ENCODE results near the gene VPS50.
"Not testable (repeated sequence)": the region's sequence is repeated elsewhere in the genome, so short reads cannot be mapped to it uniquely, and the experiment has no call there.

Gene VPS50

GRCh38 chr7:93332172-93332571 lies 100.0 kb downstream of the VPS50 start:
- no peaks in the 10 kb centered on the region for H3K9me3 Mint-ChIP-seq
- no peak for DNase-seq
- H3K27me3 Mint-ChIP-seq = no peaks in the 10 kb centered on the region
- no peaks in the 10 kb centered on the region for H3K4me1 Mint-ChIP-seq
- ATAC-seq (replicated peaks) = no peak
- H3K36me3 Mint-ChIP-seq = peaks cover 12 to 18% of the 10 kb centered on the region in 2 donors
- H3K4me3 Mint-ChIP-seq = no peak overlapping the region
- H3K27ac Mint-ChIP-seq = no peak overlapping the region

- H3K36me3 Mint-ChIP-seq = peaks cover 24 to 43% of the 10 kb centered on the region in 2 donors
- H3K9me3 Mint-ChIP-seq = peaks cover 0 to 2% of the 10 kb centered on the region in 2 donors
- H3K4me3 Mint-ChIP-seq = no peak overlapping the region
- DNase-seq (no peak), ATAC-seq (replicated peaks) (no peak)
- H3K27ac Mint-ChIP-seq = no peak overlapping the region
- no peaks in the 10 kb centered on the region for H3K4me1 Mint-ChIP-seq
- H3K27me3 Mint-ChIP-seq = no peaks in the 10 kb centered on the region
These were observed 104.9 kb downstream of the VPS50 start for GRCh38 chr7:93337052-93337451.

- not testable (repeated sequence) for H3K27ac Mint-ChIP-seq; H3K4me3 Mint-ChIP-seq; ATAC-seq (replicated peaks); H3K4me1 Mint-ChIP-seq; DNase-seq; H3K27me3 Mint-ChIP-seq; H3K9me3 Mint-ChIP-seq
- peaks cover 22 to 37% of the 10 kb centered on the region in 2 donors for H3K36me3 Mint-ChIP-seq
These were observed 110.0 kb downstream of the VPS50 start for GRCh38 chr7:93342178-93342577.

- no peak overlapping the region for H3K27ac Mint-ChIP-seq
- no peak for DNase-seq
- peaks cover 0 to 6% of the 10 kb centered on the region in 2 donors for H3K4me1 Mint-ChIP-seq
- no peaks in the 10 kb centered on the region for H3K27me3 Mint-ChIP-seq
- no peaks in the 10 kb centered on the region for H3K9me3 Mint-ChIP-seq
- H3K36me3 Mint-ChIP-seq = peaks cover 14 to 24% of the 10 kb centered on the region in 2 donors
- ATAC-seq (replicated peaks) = peak in 1 of 2 donors; percentile 54
- no peak overlapping the region for H3K4me3 Mint-ChIP-seq
These were observed 118.2 kb downstream of the VPS50 start for GRCh38 chr7:93350338-93350737.

GRCh38 chr7:93352881-93353280 lies 120.7 kb downstream of the VPS50 start:
- no peak overlapping the region for H3K27ac Mint-ChIP-seq
- H3K27me3 Mint-ChIP-seq = no peaks in the 10 kb centered on the region
- ATAC-seq (replicated peaks) = no peak
- H3K4me1 Mint-ChIP-seq = peaks cover 0 to 6% of the 10 kb centered on the region in 2 donors
- peaks cover 17 to 34% of the 10 kb centered on the region in 2 donors for H3K36me3 Mint-ChIP-seq
- no peak for DNase-seq
- H3K4me3 Mint-ChIP-seq = no peak overlapping the region
- H3K9me3 Mint-ChIP-seq = no peaks in the 10 kb centered on the region

- no peak overlapping the region for H3K4me3 Mint-ChIP-seq
- no peak for DNase-seq
- H3K36me3 Mint-ChIP-seq = peaks cover 15 to 34% of the 10 kb centered on the region in 2 donors
- no peak for ATAC-seq (replicated peaks)
- H3K27ac Mint-ChIP-seq = no peak overlapping the region
- H3K9me3 Mint-ChIP-seq = no peaks in the 10 kb centered on the region
- no peaks in the 10 kb centered on the region for H3K4me1 Mint-ChIP-seq
- H3K27me3 Mint-ChIP-seq = no peaks in the 10 kb centered on the region
These were observed 122.6 kb downstream of the VPS50 start for GRCh38 chr7:93354815-93355214.

GRCh38 chr7:93359520-93360198 lies 127.5 kb downstream of the VPS50 start:
- Mint-ChIP-seq H3K4me3 (no peak overlapping the region), H3K9me3 (no peaks in the 10 kb centered on the region), H3K27ac (no peak overlapping the region), H3K27me3 (no peaks in the 10 kb centered on the region), H3K36me3 (peaks cover 10 to 24% of the 10 kb centered on the region in 2 donors), H3K4me1 (no peaks in the 10 kb centered on the region)
- DNase-seq (no peak), ATAC-seq (replicated peaks) (no peak)

- Mint-ChIP-seq H3K4me3 (no peak overlapping the region), H3K9me3 (no peaks in the 10 kb centered on the region), H3K36me3 (peaks cover 9 to 22% of the 10 kb centered on the region in 2 donors), H3K27ac (peak overlapping the region; percentile 20), H3K27me3 (no peaks in the 10 kb centered on the region), H3K4me1 (no peaks in the 10 kb centered on the region)
- ATAC-seq (replicated peaks) = no peak
- no peak for DNase-seq
These were observed 129.7 kb downstream of the VPS50 start for GRCh38 chr7:93361853-93362252.

- peaks cover 4 to 6% of the 10 kb centered on the region in 2 donors for H3K27me3 Mint-ChIP-seq
- peaks cover 5 to 7% of the 10 kb centered on the region in 2 donors for H3K9me3 Mint-ChIP-seq
- peaks cover 0 to under 1% of the 10 kb centered on the region in 2 donors for H3K36me3 Mint-ChIP-seq
- DNase-seq = no peak
- no peak for ATAC-seq (replicated peaks)
- no peaks in the 10 kb centered on the region for H3K4me1 Mint-ChIP-seq
- H3K4me3 Mint-ChIP-seq = no peak overlapping the region
- no peak overlapping the region for H3K27ac Mint-ChIP-seq
These were observed 132.6 kb downstream of the VPS50 start for GRCh38 chr7:93364806-93365205.

GRCh38 chr7:93365341-93365740 lies 133.2 kb downstream of the VPS50 start:
- Mint-ChIP-seq H3K27me3 (peaks cover 4 to 6% of the 10 kb centered on the region in 2 donors), H3K27ac (no peak overlapping the region), H3K36me3 (peaks cover 0 to under 1% of the 10 kb centered on the region in 2 donors), H3K4me3 (no peak overlapping the region), H3K9me3 (peaks cover 5 to 7% of the 10 kb centered on the region in 2 donors), H3K4me1 (no peaks in the 10 kb centered on the region)
- DNase-seq (no peak), ATAC-seq (replicated peaks) (no peak)

- DNase-seq = no peak
- ATAC-seq (replicated peaks) = no peak
- peaks cover 5 to 8% of the 10 kb centered on the region in 2 donors for H3K9me3 Mint-ChIP-seq
- no peaks in the 10 kb centered on the region for H3K4me1 Mint-ChIP-seq
- no peak overlapping the region for H3K27ac Mint-ChIP-seq
- H3K27me3 Mint-ChIP-seq = peaks cover 4 to 11% of the 10 kb centered on the region in 2 donors
- peaks cover 0 to 2% of the 10 kb centered on the region in 2 donors for H3K36me3 Mint-ChIP-seq
- no peak overlapping the region for H3K4me3 Mint-ChIP-seq
These were observed 134.7 kb downstream of the VPS50 start for GRCh38 chr7:93366816-93367215.

GRCh38 chr7:93367254-93367653 lies 135.1 kb downstream of the VPS50 start:
- DNase-seq (no peak), ATAC-seq (replicated peaks) (no peak)

GRCh38 chr7:93370937-93371336 lies 138.8 kb downstream of the VPS50 start:
- H3K27ac Mint-ChIP-seq; H3K36me3 Mint-ChIP-seq; H3K4me3 Mint-ChIP-seq; DNase-seq; ATAC-seq (replicated peaks); H3K9me3 Mint-ChIP-seq; H3K4me1 Mint-ChIP-seq: not testable (repeated sequence)
- peaks cover 9 to 12% of the 10 kb centered on the region in 2 donors for H3K27me3 Mint-ChIP-seq

More at GRCh38 chr7:93367254-93367653, 135.1 kb downstream of the VPS50 start:
- Mint-ChIP-seq H3K27me3 (peaks cover 4 to 12% of the 10 kb centered on the region in 2 donors), H3K9me3 (peaks cover 5 to 8% of the 10 kb centered on the region in 2 donors), H3K27ac (no peak overlapping the region), H3K4me3 (no peak overlapping the region), H3K36me3 (peaks cover 0 to 2% of the 10 kb centered on the region in 2 donors), H3K4me1 (no peaks in the 10 kb centered on the region)

- peaks cover 5 to 6% of the 10 kb centered on the region in 2 donors for H3K27me3 Mint-ChIP-seq
- no peak for DNase-seq
- H3K36me3 Mint-ChIP-seq = peaks cover 0 to 2% of the 10 kb centered on the region in 2 donors
- ATAC-seq (replicated peaks) = no peak
- H3K9me3 Mint-ChIP-seq = peaks cover 5 to 6% of the 10 kb centered on the region in 2 donors
- no peak overlapping the region for H3K27ac Mint-ChIP-seq
- H3K4me3 Mint-ChIP-seq = no peak overlapping the region
- peaks cover 9 to 13% of the 10 kb centered on the region in 2 donors for H3K4me1 Mint-ChIP-seq
These were observed 141.4 kb downstream of the VPS50 start for GRCh38 chr7:93373537-93373936.

- Mint-ChIP-seq H3K4me1 (peaks cover 9 to 18% of the 10 kb centered on the region in 2 donors), H3K36me3 (peaks cover 0 to 2% of the 10 kb centered on the region in 2 donors)
- peak in 1 of 2 donors; percentile 55 for ATAC-seq (replicated peaks)
These were observed 142.3 kb downstream of the VPS50 start for GRCh38 chr7:93374345-93374940.

More at GRCh38 chr7:93374345-93374940, 142.3 kb downstream of the VPS50 start:
- Mint-ChIP-seq H3K9me3 (peaks cover 0 to 2% of the 10 kb centered on the region in 2 donors), H3K4me3 (no peak overlapping the region), H3K27me3 (peaks cover 5 to 6% of the 10 kb centered on the region in 2 donors), H3K27ac (no peak overlapping the region)
- no peak for DNase-seq
